ENCODE data around the gene CMKLR1.

DNA sequence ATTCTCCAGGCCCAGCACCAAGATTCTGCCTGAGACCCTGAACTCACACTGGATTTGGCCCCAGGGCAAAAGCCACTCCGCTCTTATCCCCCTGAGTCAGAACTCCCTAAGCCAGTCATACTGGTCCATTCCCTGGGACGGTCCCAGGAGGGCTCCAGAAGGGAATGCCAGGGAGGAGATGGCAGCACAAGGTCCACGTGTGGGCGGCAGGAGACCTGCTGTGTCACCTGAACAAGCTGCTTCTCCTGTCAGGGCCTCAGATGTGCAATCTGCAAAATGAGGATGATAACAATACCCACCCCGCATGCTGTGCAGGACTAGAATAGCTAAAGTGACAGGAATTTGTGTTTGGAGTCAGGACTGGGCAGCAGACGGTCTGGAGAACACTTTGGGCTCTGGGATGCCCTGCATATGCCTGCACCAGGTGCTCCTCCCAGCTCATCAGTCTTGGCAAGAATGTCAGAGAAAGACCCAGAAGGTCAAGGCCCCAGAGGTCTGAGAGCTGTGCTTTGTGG, 40.3 kb downstream of the CMKLR1 start:
- TF ChIP-seq CTCF (conservative IDR thresholded peaks at IDR 0.05; ENCODE audit: low read depth, low read length) (no peak), EZH2 (IDR thresholded peaks at IDR 0.05; ENCODE audit: borderline replicate concordance, low read depth, low read length, poor library complexity, severe bottlenecking) (no peak)

Data from A673 (cell line).